ENCODE measurements around the gene FAM217B. TPM values are rescaled to one million over a fixed set of nuclear protein-coding genes. Genes with fewer than 3 reads are reported as not detected.

Gene FAM217B
- total RNA-seq, 6 experiments from 2014 or later = 1.2 to 3.6 (median 2.2) TPM

- H3K36me3 ChIP-seq = no peaks in the 10 kb centered on the region
- 41% methylated on average over 4 of the region's 4 CpGs for WGBS (ENCODE audit: insufficient coverage, low coverage, low lambda C conversion rate, missing lambda C conversion rate)
- intact Hi-C loops (cut with DNase I) = no loop called here
- no peak overlapping the region for H3K27ac ChIP-seq
- H3K9me3 ChIP-seq = no peaks in the 10 kb centered on the region
- no peak overlapping the region for H3K4me3 ChIP-seq
- ATAC-seq (no peak), DNase-seq (no peak)
- peaks cover 0 to 17% (median 0%) of the 10 kb centered on the region in 4 donors for H3K4me1 ChIP-seq
- H3K27me3 ChIP-seq = peaks cover 0 to 9% of the 10 kb centered on the region in 2 donors
- TF ChIP-seq CTCF (IDR thresholded peaks at IDR 0.05) (no peak), POLR2A (IDR thresholded peaks at IDR 0.05) (no peak)
Measured at GRCh38 chr20:59936409-59936808, 3.8 kb upstream of the FAM217B start.

- H3K27me3 ChIP-seq = peaks cover 0 to 9% of the 10 kb centered on the region in 2 donors
- no peak overlapping the region for H3K27ac ChIP-seq
- H3K36me3 ChIP-seq = no peaks in the 10 kb centered on the region
- H3K4me1 ChIP-seq = peaks cover 0 to 18% (median 0%) of the 10 kb centered on the region in 4 donors
- TF ChIP-seq POLR2A (IDR thresholded peaks at IDR 0.05) = no peak
- TF ChIP-seq CTCF (IDR thresholded peaks at IDR 0.05) = no peak
- no peak for DNase-seq
- no peak for ATAC-seq
- H3K4me3 ChIP-seq = no peak overlapping the region
- no peaks in the 10 kb centered on the region for H3K9me3 ChIP-seq
- 50% methylated on average over 3 of the region's 3 CpGs for WGBS (ENCODE audit: insufficient coverage, low coverage, low lambda C conversion rate, missing lambda C conversion rate)
- intact Hi-C loops (cut with DNase I) = no loop called here
Measured at GRCh38 chr20:59937150-59937549, 3.0 kb upstream of the FAM217B start.

GRCh38 chr20:59938221-59938620 lies 2.0 kb upstream of the FAM217B start:
- Histone ChIP-seq H3K27ac (no peak overlapping the region), H3K4me1 (peaks cover 0 to 18% (median 0%) of the 10 kb centered on the region in 4 donors), H3K9me3 (no peaks in the 10 kb centered on the region), H3K4me3 (no peak overlapping the region), H3K36me3 (peaks cover 0 to 6% (median 3%) of the 10 kb centered on the region in 4 donors), H3K27me3 (peaks cover 0 to 4% of the 10 kb centered on the region in 2 donors)
- no peak for DNase-seq
- TF ChIP-seq CTCF (IDR thresholded peaks at IDR 0.05) = no peak
- no peak for TF ChIP-seq POLR2A (IDR thresholded peaks at IDR 0.05)
- no peak for ATAC-seq
- 66% methylated on average over 4 of the region's 4 CpGs for WGBS (ENCODE audit: insufficient coverage, low coverage, low lambda C conversion rate, missing lambda C conversion rate)
- intact Hi-C loops (cut with DNase I) = no loop called here

GRCh38 chr20:59938696-59939051 lies 1.5 kb upstream of the FAM217B start:
- DNase-seq (no peak), ATAC-seq (no peak)
- intact Hi-C loops (cut with DNase I) = no loop called here
- Histone ChIP-seq H3K36me3 (peaks cover 0 to 7% (median 3%) of the 10 kb centered on the region in 4 donors), H3K27me3 (peaks cover 0 to 4% of the 10 kb centered on the region in 2 donors), H3K4me1 (peaks cover 0 to 18% (median 0%) of the 10 kb centered on the region in 4 donors), H3K9me3 (no peaks in the 10 kb centered on the region), H3K4me3 (no peak overlapping the region), H3K27ac (no peak overlapping the region)
- TF ChIP-seq POLR2A (IDR thresholded peaks at IDR 0.05) (no peak), CTCF (IDR thresholded peaks at IDR 0.05) (no peak)
- 68% methylated on average over 5 of the region's 7 CpGs for WGBS (ENCODE audit: insufficient coverage, low coverage, low lambda C conversion rate, missing lambda C conversion rate)
